Vagina (tissue), 2 donors: ENCODE results near the gene PRIM2.
"Not testable (repeated sequence)": the region's sequence is repeated elsewhere in the genome, so short reads cannot be mapped to it uniquely, and the experiment has no call there.

Experiments used
- POLR2A ChIP-seq, 2 donors: fragments of 450-650 bp; IDR thresholded peaks; one replicate each; pipeline ENCODE4 v1.6.1; 2017; ENCODE audit warnings: antibody characterized with exemption in 2 of 2, mild to moderate bottlenecking in 2 of 2, moderate library complexity in 2 of 2
- TF ChIP-seq, protein P1 (sequence below), 3 experiments: fragments of 450-650 bp in 2 of 3; fragments of 200-600 bp in 1 of 3; sonication (generic) in 1 of 3; IDR thresholded peaks; one replicate each; pipeline ENCODE4 v1.5.1; 2017 to 2019; ENCODE audit warnings: antibody characterized with exemption in 3 of 3, mild to moderate bottlenecking in 2 of 3, moderate library complexity in 2 of 3

DNA sequence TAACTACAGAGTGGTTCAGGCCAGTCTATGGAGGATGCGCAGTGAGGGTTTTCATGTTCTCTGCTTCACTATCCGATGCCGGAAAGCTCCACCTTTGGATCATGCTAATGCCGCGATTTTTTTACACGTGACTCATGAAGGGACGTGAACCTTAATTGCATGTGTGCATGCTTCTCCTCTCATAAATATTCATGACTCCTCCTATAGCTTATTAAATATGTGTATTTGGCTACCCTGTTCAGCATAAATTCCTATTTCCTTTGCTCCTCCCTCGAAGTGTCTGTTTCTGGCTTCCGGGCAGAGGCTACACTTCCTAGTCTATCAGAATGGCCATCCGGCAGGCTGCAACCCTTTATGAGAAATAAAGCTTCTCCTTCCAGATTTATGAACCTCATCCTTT, 185.0 kb downstream of the PRIM2 start:
- TF ChIP-seq, protein P1, sequence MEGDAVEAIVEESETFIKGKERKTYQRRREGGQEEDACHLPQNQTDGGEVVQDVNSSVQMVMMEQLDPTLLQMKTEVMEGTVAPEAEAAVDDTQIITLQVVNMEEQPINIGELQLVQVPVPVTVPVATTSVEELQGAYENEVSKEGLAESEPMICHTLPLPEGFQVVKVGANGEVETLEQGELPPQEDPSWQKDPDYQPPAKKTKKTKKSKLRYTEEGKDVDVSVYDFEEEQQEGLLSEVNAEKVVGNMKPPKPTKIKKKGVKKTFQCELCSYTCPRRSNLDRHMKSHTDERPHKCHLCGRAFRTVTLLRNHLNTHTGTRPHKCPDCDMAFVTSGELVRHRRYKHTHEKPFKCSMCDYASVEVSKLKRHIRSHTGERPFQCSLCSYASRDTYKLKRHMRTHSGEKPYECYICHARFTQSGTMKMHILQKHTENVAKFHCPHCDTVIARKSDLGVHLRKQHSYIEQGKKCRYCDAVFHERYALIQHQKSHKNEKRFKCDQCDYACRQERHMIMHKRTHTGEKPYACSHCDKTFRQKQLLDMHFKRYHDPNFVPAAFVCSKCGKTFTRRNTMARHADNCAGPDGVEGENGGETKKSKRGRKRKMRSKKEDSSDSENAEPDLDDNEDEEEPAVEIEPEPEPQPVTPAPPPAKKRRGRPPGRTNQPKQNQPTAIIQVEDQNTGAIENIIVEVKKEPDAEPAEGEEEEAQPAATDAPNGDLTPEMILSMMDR (IDR thresholded peaks at IDR 0.05) = not testable (repeated sequence)
- not testable (repeated sequence) for TF ChIP-seq POLR2A (IDR thresholded peaks at IDR 0.05)
